A549 (cell line): ENCODE data around the gene GAMT. TPM values are rescaled to one million over a fixed set of nuclear protein-coding genes. Genes with fewer than 3 reads are reported as not detected.
A peak's percentile ranks its signal among the peaks of the same experiment; 100 is the strongest.

Source experiments
- ATAC-seq, 2 experiments: fragments of 200-7000 bp in 1 of 2; fragments of >200 bp in 1 of 2; cut with Nextera tagmentation in 1 of 2; cut with Tn5 transposase in 1 of 2; 3 replicates each; pipeline versions ENCODE4 v1.8.0 to v1.9.1; 2018 to 2020; ENCODE audit warnings: mild to moderate bottlenecking in 1 of 2, moderate library complexity in 1 of 2
- CTCF ChIA-PET: fragments of 300-600 bp; sonication (Branson Sonifier 250); formaldehyde crosslinking; extraction: SDS; loops from one replicate; lab custom pipeline; 2021; ENCODE audit warnings: antibody characterized with exemption, inconsistent platforms; lab: Yijun Ruan, JAX
- POLR2A ChIA-PET: fragments of 350-600 bp; formaldehyde crosslinking; extraction: SDS; loops from one replicate; lab custom pipeline; 2021; ENCODE audit warnings: antibody characterized with exemption, inconsistent platforms; lab: Yijun Ruan, JAX
- DNase-seq, 2 experiments: peaks; one replicate each; pipeline versions ENCODE4 v3.0.0 to v3.0.0-alpha.2; 2011 to 2016; ENCODE audit warnings: low read depth in 1 of 2, low spot score in 1 of 2
- FAIRE-seq: peaks from 2 replicates; lab custom pipeline; 2011; peaks lifted over from hg19 to GRCh38; lab: Jason Lieb, UNC
- H3K27ac ChIP-seq, 2 experiments: fragments of >200 bp; sonication (Bioruptor Twin); formaldehyde crosslinking; 3 replicates each; pipeline ENCODE4 v1.5.1; 2016 to 2017
- H3K4me1 ChIP-seq: fragments of >200 bp; sonication (Bioruptor Twin); formaldehyde crosslinking; 3 replicates; pipeline ENCODE4 v1.6.1; 2016
- H3K4me2 ChIP-seq: fragments of >200 bp; sonication (Bioruptor Twin); formaldehyde crosslinking; 3 replicates; pipeline ENCODE4 v1.6.1; 2016
- H3K4me3 ChIP-seq: fragments of >200 bp; sonication (Bioruptor Twin); formaldehyde crosslinking; 3 replicates; pipeline ENCODE4 v1.5.1; 2016
- H3K9me3 ChIP-seq: fragments of >200 bp; sonication (Bioruptor Twin); formaldehyde crosslinking; 3 replicates; pipeline ENCODE4 v1.6.1; 2016
- ESRRA ChIP-seq: fragments of 150-350 bp; IDR thresholded peaks from 2 replicates; pipeline ENCODE4 v1.6.1; 2014; ENCODE audit warnings: mild to moderate bottlenecking, low read length, borderline replicate concordance
- HDAC2 ChIP-seq: fragments of 200-600 bp; sonication (generic); IDR thresholded peaks from 2 replicates; pipeline ENCODE4 v1.6.1; 2016
- HOXA7 ChIP-seq: fragments of 250-450 bp; sonication (Bioruptor Pico); IDR thresholded peaks from 2 replicates; pipeline ENCODE4 v1.5.0; 2020; ENCODE audit warnings: mild to moderate bottlenecking, moderate library complexity
- KDM1A ChIP-seq: fragments of 200-600 bp; sonication (generic); IDR thresholded peaks from 2 replicates; pipeline ENCODE4 v1.6.1; 2016; ENCODE audit warnings: low read depth, mild to moderate bottlenecking
- MAZ ChIP-seq: fragments of 150-350 bp; IDR thresholded peaks from 2 replicates; pipeline ENCODE4 v1.6.1; 2014; ENCODE audit warnings: antibody characterized with exemption, low read depth, low read length, borderline replicate concordance
- MYC ChIP-seq: IDR thresholded peaks from 2 replicates; pipeline ENCODE4 v1.6.1; 2012; ENCODE audit warnings: mild to moderate bottlenecking, inconsistent platforms, low read length, improper control_type of control experiment, borderline replicate concordance
- NR3C1 ChIP-seq: fragments of >200 bp; sonication (Bioruptor Twin); formaldehyde crosslinking; IDR thresholded peaks from 3 replicates; pipeline ENCODE4 v1.6.1; 2017
- POLR2A ChIP-seq: IDR thresholded peaks from 2 replicates; pipeline ENCODE4 v1.6.1; 2012; ENCODE audit warnings: mild to moderate bottlenecking, low read length
- SREBF2 ChIP-seq: fragments of 450-650 bp; IDR thresholded peaks from 2 replicates; pipeline ENCODE4 v1.6.1; 2014; ENCODE audit warnings: mild to moderate bottlenecking, moderate library complexity
- ZNF302 ChIP-seq: fragments of 250-450 bp; sonication (Bioruptor Pico); IDR thresholded peaks from 2 replicates; pipeline ENCODE4 v1.9.0; 2021; ENCODE audit warnings: inconsistent platforms, mild to moderate bottlenecking, moderate library complexity
- WGBS: methylation state at CpG from one replicate; pipeline ENCODE4 v1.1.6; 2017; ENCODE audit errors: missing lambda C conversion rate; 5-methylcytosine and 5-hydroxymethylcytosine counted together
- polyA plus RNA-seq, 4 experiments: library from polyadenylated mRNA; depleted of rRNA in 3 of 4; stranded (reverse); fragments of >200 nt; fragmentation: RNase III in 1 of 4; extraction: RNeasy Plus Mini Kit Qiagen cat#74134 plus additional on column Dnase treatment in 1 of 4; gene quantifications; 2 replicates in 3 of 4; 3 replicates in 1 of 4; pipeline ENCODE4 v1.2.3, GENCODE V29; 2011 to 2017
- TF ChIP-seq, protein P1 (sequence below): fragments of 150-350 bp; IDR thresholded peaks from 2 replicates; pipeline ENCODE4 v1.6.1; 2014; ENCODE audit warnings: low read depth, mild to moderate bottlenecking, low read length
- TF ChIP-seq, protein P2 (sequence below): IDR thresholded peaks from 2 replicates; pipeline ENCODE4 v1.6.1; 2012
- TF ChIP-seq, protein P3 (sequence below): IDR thresholded peaks from 2 replicates; pipeline ENCODE4 v1.6.1; 2012; ENCODE audit warnings: low read depth, borderline replicate concordance
- TF ChIP-seq, protein P4 (sequence below): fragments of >200 bp; sonication (Bioruptor Twin); formaldehyde crosslinking; IDR thresholded peaks from 3 replicates; pipeline ENCODE4 v1.5.1; 2016
- TF ChIP-seq, protein P5 (sequence below): fragments of 450-650 bp; IDR thresholded peaks from 2 replicates; pipeline ENCODE4 v1.6.1; 2014; ENCODE audit warnings: antibody characterized with exemption

Gene GAMT
- polyA plus RNA-seq, 2 of the 4 experiments (the other 2 are of a cell fraction), result 13.6 to 26.0 TPM

DNA sequence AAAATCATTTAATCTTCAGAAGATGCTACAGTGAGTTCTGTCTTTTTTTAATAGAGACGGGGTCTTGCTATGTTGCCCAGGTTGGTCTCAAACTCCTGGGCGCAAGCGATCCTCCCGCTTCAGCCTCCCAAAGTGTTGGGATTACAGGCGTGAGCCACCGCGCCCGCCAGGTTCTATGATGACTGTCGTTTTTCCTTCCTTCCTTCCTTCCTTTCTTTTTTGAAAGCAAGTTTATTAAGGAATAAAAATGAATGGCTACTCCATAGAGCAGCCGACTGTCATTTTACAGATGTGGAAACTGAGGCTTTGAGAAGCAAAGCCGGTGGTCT, 511 bp upstream of the GAMT start:
- 69% methylated on average over 11 of the region's 11 CpGs for WGBS
- ATAC-seq (no peak), DNase-seq (no peak), FAIRE-seq (no peak)
- peaks cover 18% of the 10 kb centered on the region; the same call in 2 of the 3 replicates for H3K4me1 ChIP-seq
- POLR2A ChIA-PET, result no interaction called here
- no peaks in the 10 kb centered on the region for H3K9me3 ChIP-seq
- peak overlapping the region; percentile 81 for H3K4me2 ChIP-seq
- CTCF ChIA-PET, result interaction anchor here (1.6 kb wide), 1 partner anchor 11 kb away, joined by 4 read pairs; no protein-coding TSS in a partner anchor
- TF ChIP-seq, protein P1, sequence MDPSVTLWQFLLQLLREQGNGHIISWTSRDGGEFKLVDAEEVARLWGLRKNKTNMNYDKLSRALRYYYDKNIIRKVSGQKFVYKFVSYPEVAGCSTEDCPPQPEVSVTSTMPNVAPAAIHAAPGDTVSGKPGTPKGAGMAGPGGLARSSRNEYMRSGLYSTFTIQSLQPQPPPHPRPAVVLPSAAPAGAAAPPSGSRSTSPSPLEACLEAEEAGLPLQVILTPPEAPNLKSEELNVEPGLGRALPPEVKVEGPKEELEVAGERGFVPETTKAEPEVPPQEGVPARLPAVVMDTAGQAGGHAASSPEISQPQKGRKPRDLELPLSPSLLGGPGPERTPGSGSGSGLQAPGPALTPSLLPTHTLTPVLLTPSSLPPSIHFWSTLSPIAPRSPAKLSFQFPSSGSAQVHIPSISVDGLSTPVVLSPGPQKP, result no peak
- peak overlapping the region; percentile 69 to 95 for H3K27ac ChIP-seq
- H3K4me3 ChIP-seq, result peak overlapping the region; percentile 60

DNA sequence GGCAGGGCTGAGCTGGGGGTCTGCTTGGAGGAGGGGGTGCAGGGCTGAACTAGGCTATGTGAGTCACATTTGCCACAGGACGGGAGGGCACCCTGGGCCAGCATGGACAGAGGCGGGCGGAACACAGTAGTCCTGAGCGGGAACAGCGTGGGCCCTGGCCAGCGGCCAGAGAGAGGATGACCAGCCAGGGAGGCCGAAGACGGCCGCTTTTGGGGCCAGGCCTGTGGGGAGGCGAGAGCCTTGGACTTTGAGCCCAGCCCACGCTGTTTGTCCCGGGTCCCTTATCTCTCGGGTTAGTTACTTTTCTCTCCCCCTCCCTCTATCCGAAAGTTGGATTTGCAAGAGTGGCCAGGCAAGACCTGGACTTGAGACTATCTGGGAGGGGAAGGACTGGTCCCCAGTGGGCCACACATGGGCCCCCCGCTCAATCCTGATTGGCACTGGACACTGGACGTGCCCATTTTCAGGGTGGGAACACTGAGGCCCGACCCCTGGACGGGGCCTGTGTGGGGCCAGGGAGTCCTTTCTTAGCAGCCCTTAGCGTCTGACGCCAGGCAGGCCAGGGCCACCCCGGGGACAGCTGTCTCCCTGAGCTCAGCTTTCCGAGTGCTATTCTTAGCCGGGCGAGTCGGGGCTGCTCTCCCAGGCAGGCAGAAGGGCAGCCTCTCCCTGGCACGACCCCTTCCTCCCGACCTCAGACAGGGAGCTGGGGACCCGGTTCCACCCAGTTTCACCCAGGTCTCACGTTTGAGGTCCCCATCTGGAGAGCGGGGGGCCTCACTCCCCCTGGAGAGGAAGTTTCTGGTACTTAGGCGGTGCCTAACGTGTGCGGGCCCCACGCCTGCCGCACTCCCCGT, 833 bp downstream of the GAMT start:
- H3K9me3 ChIP-seq, result no peaks in the 10 kb centered on the region
- H3K4me2 ChIP-seq, result peak overlapping the region; percentile 81
- DNase-seq (peak in 1 of 2 experiments; percentile 42), ATAC-seq (peak; percentile 33 to 57; a peak in 3 of 6 replicates), FAIRE-seq (no peak)
- 57% methylated on average over 13 of the region's 36 CpGs for WGBS
- peak overlapping the region; percentile 60 for H3K4me3 ChIP-seq
- ChIA-PET CTCF (interaction anchor here (0.9 to 1.1 kb wide), 2 partner anchors 39 to 76 kb away, joined by 4 read pairs; no protein-coding TSS in a partner anchor), POLR2A (no interaction called here)
- H3K4me1 ChIP-seq, result peaks cover 15% of the 10 kb centered on the region; the same call in 2 of the 3 replicates
- peak overlapping the region; percentile 69 to 95 for H3K27ac ChIP-seq
- TF ChIP-seq POLR2A, result 0 out of 2 replicates have a peak, but pooled peaks have one; percentile 14
- no peak for TF ChIP-seq HOXA7 (CRISPR knock-in tag)
- TF ChIP-seq KDM1A, result peak; percentile 98
- no peak for TF ChIP-seq NR3C1
- TF ChIP-seq ESRRA, result no peak
- TF ChIP-seq HDAC2, result peak; percentile 88

DNA sequence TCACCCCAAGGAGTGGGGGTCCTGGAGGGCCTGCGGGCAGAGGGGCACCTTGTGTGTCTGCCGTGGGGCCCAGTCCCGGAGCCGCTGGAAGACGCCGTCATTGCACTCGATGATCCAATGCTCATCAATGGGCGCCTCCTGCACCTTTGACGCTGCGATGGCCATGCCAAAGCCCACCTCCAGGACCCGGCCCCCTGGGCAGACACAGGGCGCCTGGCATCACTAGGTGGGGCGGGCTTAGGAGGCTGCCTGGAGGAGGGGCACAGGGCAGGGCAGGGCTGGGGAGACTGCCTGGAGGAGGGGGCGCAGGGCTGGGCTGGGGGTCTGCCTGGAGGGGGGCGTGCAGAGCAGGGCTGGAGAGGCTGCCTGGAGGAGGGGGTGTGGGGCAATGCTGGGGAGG, 1.6 kb downstream of the GAMT start:
- ATAC-seq, result no peak
- WGBS, result 96% methylated on average over 10 of the region's 15 CpGs

More for the DNA sequence above, 1.6 kb downstream of the GAMT start:
- Histone ChIP-seq H3K9me3 (no peaks in the 10 kb centered on the region), H3K27ac (no peak overlapping the region; a peak in 1 of 6 replicates), H3K4me2 (no peak overlapping the region), H3K4me3 (no peak overlapping the region), H3K4me1 (peaks cover 15% of the 10 kb centered on the region; the same call in 2 of the 3 replicates)
- TF ChIP-seq HOXA7 (CRISPR knock-in tag) (no peak), MAZ (no peak), SREBF2 (no peak), ZNF302 (CRISPR knock-in tag) (no peak), MYC (no peak)
- TF ChIP-seq, protein P2, sequence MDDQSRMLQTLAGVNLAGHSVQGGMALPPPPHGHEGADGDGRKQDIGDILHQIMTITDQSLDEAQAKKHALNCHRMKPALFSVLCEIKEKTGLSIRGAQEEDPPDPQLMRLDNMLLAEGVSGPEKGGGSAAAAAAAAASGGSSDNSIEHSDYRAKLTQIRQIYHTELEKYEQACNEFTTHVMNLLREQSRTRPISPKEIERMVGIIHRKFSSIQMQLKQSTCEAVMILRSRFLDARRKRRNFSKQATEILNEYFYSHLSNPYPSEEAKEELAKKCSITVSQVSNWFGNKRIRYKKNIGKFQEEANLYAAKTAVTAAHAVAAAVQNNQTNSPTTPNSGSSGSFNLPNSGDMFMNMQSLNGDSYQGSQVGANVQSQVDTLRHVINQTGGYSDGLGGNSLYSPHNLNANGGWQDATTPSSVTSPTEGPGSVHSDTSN, result no peak
- TF ChIP-seq, protein P3, sequence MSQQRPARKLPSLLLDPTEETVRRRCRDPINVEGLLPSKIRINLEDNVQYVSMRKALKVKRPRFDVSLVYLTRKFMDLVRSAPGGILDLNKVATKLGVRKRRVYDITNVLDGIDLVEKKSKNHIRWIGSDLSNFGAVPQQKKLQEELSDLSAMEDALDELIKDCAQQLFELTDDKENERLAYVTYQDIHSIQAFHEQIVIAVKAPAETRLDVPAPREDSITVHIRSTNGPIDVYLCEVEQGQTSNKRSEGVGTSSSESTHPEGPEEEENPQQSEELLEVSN, result no peak
- TF ChIP-seq, protein P4, sequence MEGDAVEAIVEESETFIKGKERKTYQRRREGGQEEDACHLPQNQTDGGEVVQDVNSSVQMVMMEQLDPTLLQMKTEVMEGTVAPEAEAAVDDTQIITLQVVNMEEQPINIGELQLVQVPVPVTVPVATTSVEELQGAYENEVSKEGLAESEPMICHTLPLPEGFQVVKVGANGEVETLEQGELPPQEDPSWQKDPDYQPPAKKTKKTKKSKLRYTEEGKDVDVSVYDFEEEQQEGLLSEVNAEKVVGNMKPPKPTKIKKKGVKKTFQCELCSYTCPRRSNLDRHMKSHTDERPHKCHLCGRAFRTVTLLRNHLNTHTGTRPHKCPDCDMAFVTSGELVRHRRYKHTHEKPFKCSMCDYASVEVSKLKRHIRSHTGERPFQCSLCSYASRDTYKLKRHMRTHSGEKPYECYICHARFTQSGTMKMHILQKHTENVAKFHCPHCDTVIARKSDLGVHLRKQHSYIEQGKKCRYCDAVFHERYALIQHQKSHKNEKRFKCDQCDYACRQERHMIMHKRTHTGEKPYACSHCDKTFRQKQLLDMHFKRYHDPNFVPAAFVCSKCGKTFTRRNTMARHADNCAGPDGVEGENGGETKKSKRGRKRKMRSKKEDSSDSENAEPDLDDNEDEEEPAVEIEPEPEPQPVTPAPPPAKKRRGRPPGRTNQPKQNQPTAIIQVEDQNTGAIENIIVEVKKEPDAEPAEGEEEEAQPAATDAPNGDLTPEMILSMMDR, result no peak
- TF ChIP-seq, protein P5, sequence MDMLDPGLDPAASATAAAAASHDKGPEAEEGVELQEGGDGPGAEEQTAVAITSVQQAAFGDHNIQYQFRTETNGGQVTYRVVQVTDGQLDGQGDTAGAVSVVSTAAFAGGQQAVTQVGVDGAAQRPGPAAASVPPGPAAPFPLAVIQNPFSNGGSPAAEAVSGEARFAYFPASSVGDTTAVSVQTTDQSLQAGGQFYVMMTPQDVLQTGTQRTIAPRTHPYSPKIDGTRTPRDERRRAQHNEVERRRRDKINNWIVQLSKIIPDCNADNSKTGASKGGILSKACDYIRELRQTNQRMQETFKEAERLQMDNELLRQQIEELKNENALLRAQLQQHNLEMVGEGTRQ, result no peak
- POLR2A ChIA-PET, result no interaction called here
- DNase-seq (no peak), FAIRE-seq (no peak)
- CTCF ChIA-PET, result no interaction called here
